ENCODE data around the gene AHCTF1.

Gene AHCTF1

GRCh38 chr1:246969621-246970020 lies 37.9 kb upstream of the AHCTF1 start:
- no peak overlapping the region for H3K4me3 ChIP-seq (ENCODE audit: low read depth, low read length)
- no peak for TF ChIP-seq CTCF (IDR thresholded peaks at IDR 0.05; ENCODE audit: low read depth, low read length, missing control alignments)
- DNase-seq (ENCODE audit: low read depth), result no peak
- in situ Hi-C loops (cut with HindIII; ENCODE audit: low sequenced_read_pairs), result no loop called here

DNA sequence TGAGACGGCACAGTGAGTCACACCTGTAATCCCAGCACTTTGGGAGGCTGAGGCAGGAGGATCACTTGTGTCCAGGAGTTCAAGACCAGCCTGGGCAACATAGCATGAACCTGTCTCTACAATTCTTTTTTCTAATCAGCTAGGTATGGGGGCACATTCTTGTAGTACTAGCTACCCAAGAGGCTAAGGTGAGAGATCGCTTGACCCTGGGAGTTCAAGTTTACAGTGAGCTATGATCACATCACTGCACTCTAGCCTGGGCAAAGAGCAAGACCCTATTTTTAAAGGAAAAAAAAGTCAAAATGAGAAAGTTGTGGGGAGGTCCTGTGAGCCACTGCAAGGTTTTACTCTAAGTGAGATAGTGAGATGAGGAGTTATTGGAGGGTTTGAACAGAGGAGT lies 34.8 kb upstream of the AHCTF1 start:
- TF ChIP-seq CTCF (IDR thresholded peaks at IDR 0.05; ENCODE audit: low read depth, low read length, missing control alignments), result no peak
- DNase-seq (ENCODE audit: low read depth), result no peak
- in situ Hi-C loops (cut with HindIII; ENCODE audit: low sequenced_read_pairs), result no loop called here

DNA sequence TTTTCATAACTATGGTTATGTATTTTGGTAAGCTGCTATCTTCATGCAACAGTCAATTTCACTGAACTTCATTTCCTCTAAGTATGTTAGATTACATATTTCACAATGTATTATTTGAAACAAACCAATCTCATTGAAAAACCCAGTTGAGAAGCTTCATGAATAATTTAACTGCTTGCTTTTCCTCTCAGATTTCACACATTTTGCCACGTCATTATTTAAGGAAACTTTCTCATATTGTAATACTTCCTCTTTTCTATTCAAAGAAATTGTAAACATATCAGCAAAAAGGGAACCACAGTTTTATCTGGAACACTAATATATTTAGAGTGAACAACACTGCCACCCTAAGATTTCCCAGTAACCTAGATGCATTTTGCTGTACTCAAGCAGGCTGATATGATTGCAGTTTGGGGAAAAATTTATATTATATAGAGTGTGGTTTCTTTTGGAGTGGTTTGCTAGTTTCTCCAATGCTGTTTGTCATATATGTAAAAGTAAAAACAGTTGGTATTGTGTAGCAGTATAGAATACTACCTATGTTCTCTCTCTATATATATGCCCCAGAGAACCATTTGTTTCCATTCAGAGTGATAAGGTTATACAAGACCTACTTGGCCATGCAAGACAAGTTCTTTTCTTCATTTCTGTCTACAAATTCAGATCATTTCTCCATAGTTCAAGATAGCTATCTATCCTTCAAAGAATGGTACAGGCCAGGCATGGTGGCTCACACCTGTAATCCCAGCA lies 28.4 kb upstream of the AHCTF1 start:
- DNase-seq (ENCODE audit: low read depth), result no peak
- no peak for TF ChIP-seq CTCF (IDR thresholded peaks at IDR 0.05; ENCODE audit: low read depth, low read length, missing control alignments)
- no peak overlapping the region for H3K4me3 ChIP-seq (ENCODE audit: low read depth, low read length)
- in situ Hi-C loops (cut with HindIII; ENCODE audit: low sequenced_read_pairs), result no loop called here

More for the DNA sequence above, 34.8 kb upstream of the AHCTF1 start:
- H3K4me3 ChIP-seq (ENCODE audit: low read depth, low read length), result no peak overlapping the region

DNA sequence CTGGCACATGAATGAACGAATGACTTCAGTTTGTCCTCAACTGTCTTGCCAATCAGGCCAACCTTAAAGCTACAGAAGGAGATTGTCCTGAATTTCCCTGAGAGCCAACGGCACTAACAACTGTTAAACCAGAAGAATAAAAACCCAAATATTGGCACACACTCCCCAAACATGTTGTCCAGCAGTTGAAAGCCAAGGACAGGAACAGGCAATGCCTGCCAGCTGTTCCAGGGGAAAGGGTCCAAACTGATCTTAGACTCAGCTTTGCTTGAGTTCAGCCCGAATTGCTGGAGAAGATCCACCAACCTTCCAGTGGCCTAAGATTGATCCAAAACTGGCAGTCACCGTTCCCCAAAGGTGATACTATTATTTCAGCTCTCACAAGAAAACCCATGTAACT lies 22.4 kb upstream of the AHCTF1 start:
- TF ChIP-seq CTCF (IDR thresholded peaks at IDR 0.05; ENCODE audit: low read depth, low read length, missing control alignments), result no peak
- no peak for DNase-seq (ENCODE audit: low read depth)
- no peak overlapping the region for H3K4me3 ChIP-seq (ENCODE audit: low read depth, low read length)
- in situ Hi-C loops (cut with HindIII; ENCODE audit: low sequenced_read_pairs), result no loop called here

DNA sequence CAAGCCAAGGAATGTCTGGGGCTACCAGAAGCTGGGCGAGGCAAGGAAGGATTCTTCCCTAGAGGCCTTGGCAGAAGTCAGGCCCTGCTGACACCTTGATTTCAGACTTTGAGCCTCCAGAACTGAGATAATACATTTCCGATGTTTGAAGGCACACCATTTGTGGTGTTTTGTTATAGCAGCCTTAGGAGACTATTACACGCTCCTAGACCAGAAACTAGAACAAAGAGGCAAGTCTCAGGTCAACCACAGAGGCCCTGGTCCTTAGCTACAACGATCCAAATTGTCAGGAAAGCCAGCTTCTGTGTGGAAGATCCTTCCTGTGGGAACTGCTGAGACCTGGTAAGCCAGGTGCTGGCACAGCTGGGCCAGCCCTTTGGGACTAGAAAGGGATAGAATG lies 19.7 kb upstream of the AHCTF1 start:
- in situ Hi-C loops (cut with HindIII; ENCODE audit: low sequenced_read_pairs), result no loop called here
- DNase-seq (ENCODE audit: low read depth), result no peak
- H3K4me3 ChIP-seq (ENCODE audit: low read depth, low read length), result no peak overlapping the region
- no peak for TF ChIP-seq CTCF (IDR thresholded peaks at IDR 0.05; ENCODE audit: low read depth, low read length, missing control alignments)

- TF ChIP-seq CTCF (IDR thresholded peaks at IDR 0.05; ENCODE audit: low read depth, low read length, missing control alignments), result no peak
- DNase-seq (ENCODE audit: low read depth), result no peak
- in situ Hi-C loops (cut with HindIII; ENCODE audit: low sequenced_read_pairs), result no loop called here
Observed at GRCh38 chr1:246949956-246950355, 18.2 kb upstream of the AHCTF1 start.

More at GRCh38 chr1:246949956-246950355, 18.2 kb upstream of the AHCTF1 start:
- no peak overlapping the region for H3K4me3 ChIP-seq (ENCODE audit: low read depth, low read length)
